Daoy (cell line): ENCODE measurements around the gene ARHGAP23. TPM values are rescaled to one million over a fixed set of nuclear protein-coding genes. Genes with fewer than 3 reads are reported as not detected.
"Not testable (repeated sequence)": the region's sequence is repeated elsewhere in the genome, so short reads cannot be mapped to it uniquely, and the experiment has no call there.

Source experiments
- DNase-seq: peaks from one replicate; pipeline ENCODE4 v3.0.0-alpha.2; 2015; ENCODE audit warnings: low read depth
- total RNA-seq: library from RNA; depleted of rRNA; stranded (reverse); fragments of >200 nt; shearing (Covaris generic); gene quantifications from 2 replicates; pipeline ENCODE4 v1.2.3, GENCODE V29; 2014

The ARHGAP23 gene
- total RNA-seq, 1 experiment from 2014 or later, result 7.1 TPM

DNA sequence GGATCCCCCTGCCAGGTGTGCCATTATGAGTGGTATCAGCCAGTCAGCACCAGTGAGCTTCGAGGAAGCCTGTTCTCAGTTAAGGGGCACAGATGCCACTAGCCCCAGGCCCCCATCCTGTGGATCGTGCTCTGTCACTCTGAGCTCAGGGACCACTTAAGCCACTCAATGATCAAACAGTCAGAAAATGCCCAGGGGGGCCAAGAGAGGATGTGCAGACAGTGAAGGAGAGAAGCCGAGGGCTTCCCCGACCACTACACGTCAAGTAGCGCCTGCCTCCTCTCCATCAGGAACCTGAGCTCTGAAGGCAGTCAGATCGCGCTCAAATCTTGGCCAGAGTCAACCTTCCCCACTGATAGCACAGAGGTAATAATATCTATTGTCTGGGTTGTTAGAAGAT, 98.3 kb downstream of the ARHGAP23 start:
- not testable (repeated sequence) for DNase-seq

DNA sequence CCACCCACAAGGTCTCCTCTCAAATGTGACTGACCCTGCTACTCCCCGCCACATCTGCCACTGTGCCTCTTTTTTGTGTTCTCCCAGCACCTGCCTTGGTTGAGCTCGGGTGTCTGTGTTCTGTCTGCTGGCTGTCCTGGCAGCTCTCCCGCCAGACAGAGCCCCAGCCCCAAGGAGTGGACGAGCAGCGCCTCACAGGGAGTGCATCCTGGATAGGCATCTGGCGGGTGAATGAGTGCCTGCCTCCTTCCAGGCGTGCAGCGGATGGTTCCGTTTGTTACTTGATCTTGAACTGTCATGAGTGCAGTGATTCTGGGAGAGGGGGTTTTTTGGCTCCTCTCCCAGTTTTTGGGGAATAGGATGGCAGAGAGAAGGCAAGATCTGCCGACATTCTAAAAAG, 99.9 kb downstream of the ARHGAP23 start:
- peak; percentile 41 for DNase-seq

DNA sequence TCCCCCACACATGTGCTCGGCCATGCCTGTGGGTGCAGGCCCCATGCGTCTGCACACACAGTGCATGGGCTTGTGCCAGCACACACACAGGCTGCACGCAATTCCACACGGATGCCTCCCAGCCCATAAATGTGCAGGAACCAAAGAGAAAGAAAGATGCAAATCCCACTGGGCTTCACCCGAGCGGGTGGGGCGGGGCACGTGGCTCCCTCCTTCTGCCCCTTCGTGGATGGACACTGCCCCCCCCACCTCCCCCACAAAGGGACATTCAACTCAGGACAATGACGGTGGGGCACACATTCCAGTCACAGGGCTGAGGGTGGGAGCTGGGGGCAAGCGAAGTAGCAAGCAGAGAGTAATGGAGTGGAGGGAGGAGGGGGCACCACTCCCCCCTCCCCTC, 102.6 kb downstream of the ARHGAP23 start:
- not testable (repeated sequence) for DNase-seq

DNA sequence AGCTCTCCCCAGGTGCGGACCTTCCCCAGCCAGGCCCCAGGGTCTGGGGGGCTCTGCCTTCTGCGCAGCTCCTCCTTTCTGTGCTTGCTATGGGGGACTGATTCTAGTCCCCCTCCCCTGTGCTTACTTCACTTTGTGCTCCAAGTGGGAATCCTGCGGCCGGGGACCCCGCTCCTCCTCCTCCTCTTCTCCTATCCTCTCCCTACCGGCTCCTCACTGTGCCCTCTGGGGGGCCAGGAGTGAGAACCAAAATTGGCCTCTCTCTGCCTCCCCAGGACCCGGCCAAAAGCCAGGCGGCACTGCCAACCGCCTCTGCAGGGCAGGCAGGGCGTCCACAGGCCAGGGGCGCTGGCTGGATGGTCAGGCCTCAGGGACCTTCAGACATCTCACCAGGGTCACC, 103.5 kb downstream of the ARHGAP23 start:
- not testable (repeated sequence) for DNase-seq

DNA sequence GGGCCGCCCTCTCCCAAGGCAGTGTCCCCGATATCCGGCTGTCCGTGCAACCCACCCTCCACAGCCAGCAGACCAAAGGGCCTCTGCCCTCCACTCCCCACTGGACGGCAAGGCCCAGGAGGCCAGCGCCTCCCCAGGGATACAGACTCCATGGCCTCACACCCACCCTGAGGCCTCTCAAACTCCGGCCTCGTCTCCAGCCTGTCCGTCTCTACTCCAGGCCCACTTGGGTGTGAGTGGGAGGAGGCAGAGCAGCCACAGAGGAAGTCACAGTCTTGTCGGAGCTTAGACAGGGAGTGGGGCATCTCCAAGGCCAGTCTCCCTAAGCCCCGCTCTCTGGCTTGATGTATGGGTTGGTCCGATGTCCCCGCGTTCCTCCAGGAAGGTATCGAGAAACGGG, 104.2 kb downstream of the ARHGAP23 start:
- DNase-seq, result no peak

DNA sequence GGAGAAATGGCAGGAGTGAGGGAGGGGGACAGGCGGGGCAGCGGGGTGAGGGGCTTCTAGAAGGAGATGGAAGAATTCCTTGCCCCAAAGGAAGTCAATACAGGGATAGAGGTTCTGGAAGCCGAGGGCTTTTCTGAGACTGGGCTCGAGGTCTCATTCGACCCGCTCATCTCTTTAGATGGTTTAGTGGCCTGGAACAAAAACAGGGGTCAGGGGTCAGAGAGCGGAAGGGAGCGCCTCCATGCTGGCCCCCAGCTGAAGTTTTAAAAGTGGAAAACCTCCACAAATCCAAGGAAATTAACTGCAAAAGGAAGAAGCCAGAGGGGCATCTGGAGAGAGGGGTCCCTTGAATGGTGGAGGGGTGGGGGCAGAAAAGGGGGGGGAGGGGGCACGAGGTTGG, 105.0 kb downstream of the ARHGAP23 start:
- no peak for DNase-seq

DNA sequence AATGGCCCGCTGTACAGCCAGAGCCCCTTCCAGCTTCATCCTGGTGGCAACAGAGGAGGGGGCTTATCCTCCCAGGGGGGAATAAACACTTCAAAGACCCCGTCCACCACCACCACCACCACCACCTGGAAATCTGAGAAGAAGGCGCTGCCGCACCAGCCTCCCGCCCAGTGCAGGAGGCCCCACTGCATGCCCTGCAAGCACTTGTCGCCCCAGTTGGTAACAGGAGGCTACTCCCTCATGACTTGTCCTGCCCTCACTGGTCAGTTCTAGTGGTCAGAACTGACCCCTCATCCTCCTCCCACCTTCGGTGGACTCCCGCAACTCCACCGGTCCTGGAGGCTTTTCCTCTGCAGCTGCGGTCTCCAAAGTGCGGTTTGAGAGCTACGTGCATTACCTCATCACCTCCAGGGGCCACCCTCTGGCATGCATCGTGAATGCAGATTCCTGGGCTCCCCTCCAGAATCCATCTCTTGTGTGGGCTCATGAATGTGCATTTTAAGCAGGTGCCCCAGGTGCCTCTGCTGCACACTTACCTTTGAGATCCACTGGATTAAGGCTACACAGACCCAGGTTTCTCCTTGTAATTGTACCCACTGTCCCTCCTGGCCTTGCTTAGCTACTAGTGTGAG, 105.7 kb downstream of the ARHGAP23 start:
- no peak for DNase-seq

DNA sequence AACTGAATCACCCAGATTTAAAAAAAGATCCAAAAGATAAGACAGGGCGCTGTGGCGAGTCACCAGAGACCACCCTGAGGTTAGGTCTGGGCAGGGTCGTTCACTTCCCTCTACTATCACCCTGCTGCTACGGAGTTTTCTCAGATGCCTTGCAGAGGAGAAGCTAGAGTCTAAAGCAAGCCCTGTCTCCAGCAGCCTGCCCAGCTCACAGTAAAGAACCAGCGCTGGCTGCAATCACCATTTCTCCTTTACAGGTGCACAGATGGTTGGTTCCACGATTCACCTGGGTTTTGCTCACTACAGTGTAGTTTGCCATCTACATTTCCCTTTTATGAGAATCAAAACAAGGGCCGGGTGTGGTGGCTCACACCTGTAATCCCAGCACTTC, 106.2 kb downstream of the ARHGAP23 start:
- no peak for DNase-seq

DNA sequence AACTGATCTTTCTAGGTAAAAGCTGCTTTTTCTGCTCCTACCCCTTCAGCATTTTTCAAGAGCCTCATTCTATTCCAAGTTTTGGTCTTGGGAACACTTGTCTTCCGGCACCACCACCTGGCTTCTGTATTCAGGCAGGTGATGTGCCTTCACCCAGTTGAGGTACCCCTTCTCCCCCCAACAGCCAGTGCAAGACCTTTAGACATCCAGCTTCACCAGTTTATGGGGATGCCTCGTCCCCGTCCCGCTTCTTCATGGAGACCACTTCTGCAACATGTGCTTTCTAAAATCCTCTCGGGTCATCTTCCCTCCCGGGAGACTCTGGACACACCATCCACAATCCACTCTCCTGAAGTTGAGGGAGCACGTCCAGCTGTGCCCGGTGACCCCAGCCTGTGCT, 107.6 kb downstream of the ARHGAP23 start:
- DNase-seq, result no peak

DNA sequence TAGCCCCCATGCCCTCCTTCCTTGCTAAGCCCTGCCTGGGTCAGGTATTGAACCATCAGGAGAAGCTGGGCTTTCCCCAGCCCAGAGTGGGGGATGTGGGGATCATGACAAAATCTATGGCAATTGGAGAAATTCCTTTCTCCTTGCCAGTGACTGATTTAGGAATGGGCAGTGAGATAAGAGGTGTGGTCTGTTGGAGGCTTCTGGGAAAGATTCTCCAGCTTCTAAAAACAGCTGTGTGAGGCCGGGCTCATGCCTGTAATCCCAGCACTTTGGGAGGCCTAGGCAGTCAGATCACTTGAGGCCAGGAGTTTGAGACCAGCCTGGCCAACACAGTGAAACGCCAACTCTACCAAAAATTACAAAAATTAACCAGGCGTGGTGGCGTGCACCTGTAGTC, 108.4 kb downstream of the ARHGAP23 start:
- DNase-seq, result no peak

DNA sequence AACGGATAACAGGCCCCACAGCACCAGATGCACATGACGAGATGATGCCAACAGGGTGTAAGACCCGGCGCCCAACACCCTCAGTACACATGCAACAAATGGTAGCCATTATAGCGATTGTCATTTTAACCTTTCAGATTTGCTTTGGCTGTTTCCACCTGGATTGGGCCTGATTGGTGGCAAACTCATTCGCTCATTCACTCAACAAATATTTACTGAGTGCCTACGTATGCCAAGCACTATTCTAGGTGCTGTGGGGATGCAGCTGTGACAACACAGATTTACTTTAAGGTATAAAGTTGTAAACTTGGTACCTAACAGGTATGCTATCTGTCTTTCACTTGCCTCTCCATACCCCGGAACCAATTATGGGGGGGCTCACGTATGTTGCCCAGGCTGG, 110.6 kb downstream of the ARHGAP23 start:
- no peak for DNase-seq

DNA sequence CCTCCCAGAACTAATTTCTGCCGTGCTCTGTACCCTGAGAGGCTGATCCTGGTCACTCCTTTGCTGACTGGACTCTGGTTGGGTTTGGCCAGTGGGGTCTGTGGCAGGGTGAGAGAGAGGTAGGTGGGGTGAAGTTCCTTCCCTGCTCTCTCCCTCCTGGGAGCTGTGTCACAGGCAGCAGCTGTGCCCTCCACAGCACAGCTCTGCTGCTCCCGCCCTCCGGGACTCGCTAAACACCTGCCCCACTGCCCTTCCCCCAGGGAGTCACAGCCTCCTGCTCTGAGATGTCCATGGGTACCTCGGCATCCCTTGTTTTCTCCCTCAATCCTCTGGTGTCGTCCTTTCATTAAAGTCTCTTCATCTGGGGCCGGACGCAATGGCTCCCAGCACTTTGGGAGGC, 111.1 kb downstream of the ARHGAP23 start:
- DNase-seq, result no peak

DNA sequence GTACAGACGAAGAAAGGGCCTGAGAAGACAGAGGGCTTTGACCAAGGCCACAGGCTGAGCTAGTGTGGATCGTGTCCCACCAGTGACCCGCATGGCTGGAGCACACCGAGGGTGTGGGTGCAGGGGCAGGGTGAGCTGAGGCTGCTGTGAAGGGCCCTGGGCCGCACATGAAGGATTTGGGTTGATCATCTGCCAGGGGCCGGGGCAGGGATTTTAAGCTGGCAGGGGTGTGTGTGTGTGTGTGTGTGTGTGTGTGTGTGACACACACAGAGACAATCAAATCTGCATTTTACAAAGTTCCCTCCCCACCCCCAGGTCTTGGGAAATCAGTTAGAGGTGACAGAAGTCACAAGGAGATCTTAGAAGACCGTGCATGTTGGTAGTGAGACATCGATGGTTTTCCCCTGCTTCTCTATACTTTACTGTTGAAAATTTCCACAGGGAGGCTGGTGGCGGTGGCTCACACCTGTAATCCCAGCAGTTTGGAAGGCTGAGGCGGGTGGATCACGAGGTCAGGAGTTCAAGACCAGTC, 112.3 kb downstream of the ARHGAP23 start:
- DNase-seq, result no peak

DNA sequence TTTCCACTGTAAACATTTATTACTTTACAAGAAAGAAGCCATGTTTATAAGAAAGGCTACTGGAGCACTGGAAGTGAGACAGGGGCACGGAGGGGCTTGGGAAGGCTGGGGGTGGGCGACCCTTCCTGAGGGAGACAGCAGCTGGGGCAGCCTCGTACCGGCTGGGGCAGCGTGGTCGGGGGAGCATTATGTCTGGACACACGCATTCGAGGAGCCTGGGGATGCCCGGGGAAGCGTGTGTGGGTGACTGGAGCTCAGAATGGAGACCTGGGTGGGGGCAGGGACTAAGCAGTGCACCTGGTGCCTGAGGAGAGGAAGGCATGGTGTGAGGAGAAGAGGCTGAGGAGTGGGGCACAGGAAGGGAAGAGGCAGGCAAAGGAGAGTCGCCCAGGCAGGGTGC, 113.0 kb downstream of the ARHGAP23 start:
- DNase-seq, result no peak

DNA sequence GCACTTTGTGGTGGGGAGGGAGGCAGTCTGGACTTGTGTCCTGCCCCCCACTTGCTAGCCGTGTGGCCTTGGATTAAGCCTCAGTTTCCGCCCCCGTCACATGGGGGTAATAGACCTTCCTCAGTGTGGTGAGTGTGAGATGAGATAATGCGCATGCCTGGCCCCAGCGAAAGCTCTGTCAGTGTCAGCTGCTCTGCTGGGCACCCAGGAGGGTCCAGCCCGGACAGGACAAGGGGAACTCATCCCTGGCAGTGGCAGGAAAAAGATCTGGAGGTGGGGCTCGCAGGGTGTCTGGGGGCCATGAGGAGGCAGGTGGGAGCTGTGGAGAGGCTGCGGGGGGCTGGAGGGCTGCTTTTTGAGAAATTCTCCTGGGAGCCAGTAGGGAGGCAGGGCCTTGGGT, 114.0 kb downstream of the ARHGAP23 start:
- no peak for DNase-seq

DNA sequence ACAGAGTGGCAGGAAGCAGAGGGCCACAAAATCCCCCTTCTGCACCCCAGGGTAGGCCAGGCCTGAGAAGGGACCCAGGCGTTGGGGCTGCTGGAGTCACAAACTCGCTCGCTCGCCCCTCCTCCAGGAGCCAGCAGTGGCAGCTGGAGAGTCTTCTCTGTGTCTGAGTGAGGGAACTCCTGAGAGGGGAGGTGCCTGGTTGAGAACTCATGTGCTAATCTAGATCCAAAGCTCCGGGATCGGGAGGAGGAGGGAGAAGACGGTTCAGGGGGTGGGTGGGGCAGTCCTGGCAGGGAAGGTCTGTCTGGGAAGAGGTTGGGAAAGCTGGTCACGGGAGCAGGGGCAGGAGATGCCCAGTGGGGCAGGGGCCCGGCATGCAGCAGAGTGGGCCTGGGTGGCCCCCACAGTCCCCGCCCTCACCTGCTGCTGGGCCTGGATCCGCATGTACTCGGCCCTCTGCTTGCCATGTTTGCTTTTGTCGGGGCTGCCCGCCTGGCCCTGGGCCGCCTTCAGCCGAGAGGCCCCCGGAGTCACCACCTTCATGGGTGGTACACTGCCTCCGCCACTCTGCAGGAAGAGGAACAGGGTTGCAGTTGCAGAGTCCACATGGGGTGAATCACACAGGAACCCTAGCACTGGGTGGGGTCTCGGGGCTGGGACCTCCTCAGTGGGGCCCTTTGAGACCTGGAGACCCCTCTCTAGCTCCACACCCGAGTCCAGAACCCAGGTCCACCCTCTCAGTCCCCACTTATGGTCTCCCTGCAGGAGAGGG, 115.3 kb downstream of the ARHGAP23 start:
- DNase-seq, result no peak

DNA sequence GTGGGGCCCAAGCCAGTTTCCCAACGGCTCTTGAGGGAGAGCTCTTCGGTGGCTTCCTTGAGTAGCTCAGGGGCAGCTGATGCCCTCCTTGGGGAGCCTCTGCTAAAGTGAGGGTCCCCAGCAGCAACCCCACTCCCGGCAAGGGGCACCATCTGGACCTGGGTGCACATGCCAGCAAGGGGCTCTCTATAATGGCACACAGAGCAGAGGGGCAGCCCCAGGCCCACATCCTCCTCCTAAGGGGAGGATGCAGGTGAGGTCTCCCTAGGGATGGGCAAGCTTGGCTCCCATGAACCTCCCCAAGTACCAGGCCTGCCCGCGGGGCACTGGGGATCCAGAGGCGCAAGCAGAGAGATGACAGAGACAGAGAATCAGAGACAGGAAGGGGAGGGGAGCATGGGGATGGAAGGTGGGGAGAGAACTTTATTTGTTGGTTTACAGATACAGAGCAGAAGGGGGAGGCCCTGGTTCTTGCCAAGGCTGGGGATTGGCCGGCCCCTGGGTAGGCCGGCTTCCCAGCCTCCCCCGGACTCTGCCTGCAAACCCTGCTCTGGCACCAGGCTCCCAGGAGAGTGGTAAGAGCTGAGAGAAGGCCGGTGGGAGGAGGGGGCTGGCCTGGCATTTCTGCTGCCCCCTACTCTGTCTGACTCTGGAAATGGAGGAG, 116.0 kb downstream of the ARHGAP23 start:
- no peak for DNase-seq

DNA sequence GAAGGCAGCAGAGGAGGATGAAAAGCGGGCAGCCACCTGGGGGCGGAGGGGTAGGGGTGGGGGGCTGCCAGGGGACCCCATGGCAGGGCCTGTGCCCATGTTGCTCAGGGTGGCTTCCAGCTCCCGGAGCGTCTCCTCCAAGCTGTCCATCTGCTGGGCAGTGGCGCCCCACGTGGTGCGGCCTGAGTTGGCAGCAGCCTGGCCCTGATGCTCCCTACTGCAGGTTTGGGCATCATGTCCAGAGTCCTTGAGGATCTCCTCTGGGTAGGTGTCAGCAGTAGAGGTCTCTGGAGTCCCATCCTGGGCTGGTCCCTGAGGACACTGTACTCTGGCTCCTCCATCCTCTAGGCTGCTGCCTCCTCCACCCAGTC, 116.6 kb downstream of the ARHGAP23 start:
- DNase-seq, result no peak

DNA sequence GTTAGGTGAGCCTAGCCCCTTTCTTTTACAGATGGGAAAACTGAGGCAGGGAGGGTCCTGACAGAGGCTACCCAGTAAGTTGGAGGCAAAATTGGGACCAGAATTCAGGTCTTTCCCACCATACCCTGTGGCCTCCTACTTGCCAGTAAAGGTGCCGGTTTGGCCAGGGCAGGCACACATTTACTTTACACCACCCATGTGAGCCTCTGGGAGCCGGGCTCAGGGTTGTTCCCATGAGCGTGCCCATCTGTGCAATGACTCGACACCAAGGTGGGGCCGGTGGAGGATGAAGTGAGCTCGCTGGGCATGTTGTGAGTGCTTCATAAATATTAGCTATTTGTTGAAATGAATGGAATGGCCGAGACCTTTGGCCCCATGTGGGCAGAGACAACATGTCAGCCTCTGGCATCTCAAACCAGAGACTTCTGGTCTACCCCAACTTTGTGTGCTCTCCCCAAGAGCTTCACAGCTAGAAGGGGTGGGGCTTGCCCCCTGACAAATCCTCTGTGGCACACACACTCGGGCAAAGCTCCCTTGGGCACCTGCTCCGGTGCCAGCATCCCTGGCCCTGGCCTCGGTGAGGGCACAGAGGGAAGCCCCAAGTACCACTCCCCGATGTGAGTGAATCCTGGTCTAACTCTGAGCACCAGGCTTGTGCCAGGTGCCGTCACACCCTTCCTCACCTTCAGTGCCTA, 117.4 kb downstream of the ARHGAP23 start:
- no peak for DNase-seq

DNA sequence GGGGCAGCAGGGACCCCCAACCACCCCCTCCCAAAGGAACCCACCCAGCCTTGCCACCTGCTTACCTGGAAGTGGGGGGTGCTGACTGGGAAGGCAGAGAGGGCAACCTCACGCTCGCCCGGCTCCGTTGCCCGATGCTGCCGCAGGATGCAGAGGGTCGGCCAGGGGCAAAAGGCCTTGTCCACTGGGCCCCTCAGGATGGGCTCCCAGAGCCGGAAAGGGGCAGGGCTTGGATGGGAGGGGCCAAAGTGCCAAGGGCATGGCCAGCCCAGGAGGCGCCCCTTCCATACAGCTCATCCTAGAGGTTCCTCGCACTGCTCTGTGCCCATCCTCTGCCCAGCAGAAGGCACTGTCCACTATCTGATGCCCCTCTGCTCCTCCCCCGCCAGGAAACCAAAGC, 118.1 kb downstream of the ARHGAP23 start:
- no peak for DNase-seq

DNA sequence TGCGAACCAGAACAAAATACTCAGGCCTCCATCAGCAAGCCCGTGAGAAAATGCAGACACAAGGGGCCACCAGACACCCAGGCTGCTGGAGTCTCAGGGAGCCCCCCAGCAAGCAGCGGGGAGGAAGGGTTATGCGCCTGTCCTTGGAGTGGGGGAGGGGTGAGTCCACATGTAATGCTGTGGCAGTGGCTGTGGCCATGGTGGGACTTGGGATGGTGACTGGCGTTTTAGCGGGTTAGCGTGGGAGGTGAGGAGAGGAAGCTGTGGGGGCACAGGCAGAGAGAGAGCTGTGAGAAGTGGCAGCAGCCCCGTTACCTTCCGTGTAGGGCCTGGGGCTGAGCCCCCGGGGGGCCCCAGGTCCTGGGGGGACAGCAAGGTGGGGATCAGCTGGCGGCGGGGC, 119.2 kb downstream of the ARHGAP23 start:
- no peak for DNase-seq

DNA sequence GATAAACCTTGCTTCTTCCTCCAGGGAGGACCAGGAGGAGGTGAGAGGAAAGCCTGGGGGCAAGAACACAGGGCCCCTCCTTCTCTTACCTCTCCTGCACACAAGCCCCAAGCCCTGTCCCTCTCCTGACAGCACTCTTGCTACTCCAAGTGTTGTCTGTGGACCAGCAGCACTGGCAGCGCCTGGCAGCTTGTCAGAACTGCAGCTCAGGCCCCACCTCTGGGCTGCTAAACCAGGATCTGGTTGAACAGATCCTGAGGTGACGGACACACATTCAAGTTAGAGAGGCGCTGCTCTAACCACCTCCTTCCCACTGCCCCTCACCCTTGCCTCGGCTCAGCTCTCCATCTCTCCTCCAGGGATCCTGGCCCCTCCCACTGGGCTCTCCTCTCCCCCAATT, 121.0 kb downstream of the ARHGAP23 start:
- no peak for DNase-seq
